Ovary (tissue), 9 donors: ENCODE measurements around the gene CNIH2. TPM values are rescaled to one million over a fixed set of nuclear protein-coding genes. Genes with fewer than 3 reads are reported as not detected.

ENCODE experiments used
- DNase-seq, 5 donors: peaks; one replicate each; pipeline ENCODE4 v3.0.0-alpha.2; 2019 to 2020
- H3K27ac ChIP-seq, 2 donors: fragments of 200-600 bp; one replicate each; pipeline versions ENCODE4 v1.5.1 to v1.8.0; 2019 to 2022
- H3K27me3 ChIP-seq: fragments of 200-600 bp; one replicate; pipeline ENCODE4 v1.8.0; 2022
- H3K36me3 ChIP-seq: fragments of 200-600 bp; sonication (generic); one replicate; pipeline ENCODE4 v1.5.1; 2019
- H3K4me1 ChIP-seq: one replicate; pipeline ENCODE4 v1.8.1; 2013; ENCODE audit warnings: mild to moderate bottlenecking, moderate library complexity; ENCODE audit not compliant: insufficient read depth
- H3K4me3 ChIP-seq: fragments of 200-600 bp; sonication (generic); one replicate; pipeline ENCODE4 v1.5.1; 2017
- H3K9me3 ChIP-seq, 2 donors: fragments of 200-600 bp in 1 of 2; sonication (generic) in 1 of 2; one replicate each; pipeline versions ENCODE4 v1.5.1 to v1.8.1; 2013 to 2019; ENCODE audit warnings: mild to moderate bottlenecking in 1 of 2, moderate library complexity in 1 of 2
- CTCF ChIP-seq, 3 donors: fragments of 450-650 bp in 2 of 3; fragments of 200-600 bp in 1 of 3; IDR thresholded peaks; one replicate each; pipeline versions ENCODE4 v1.5.1 to v1.8.0; 2016 to 2022; ENCODE audit warnings: antibody characterized with exemption in 3 of 3, mild to moderate bottlenecking in 1 of 3
- EP300 ChIP-seq: sonication (generic); formaldehyde crosslinking; IDR thresholded peaks from one replicate; pipeline ENCODE4 v1.6.1; 2017; ENCODE audit warnings: antibody characterized with exemption
- POLR2A ChIP-seq: fragments of 450-650 bp; IDR thresholded peaks from one replicate; pipeline ENCODE4 v1.6.1; 2017; ENCODE audit warnings: antibody characterized with exemption, mild to moderate bottlenecking, moderate library complexity
- WGBS, 3 donors: extraction: QIAGEN DNeasy Blood & Tissue Kit in 1 of 3; methylation state at CpG; one replicate each; pipeline versions ENCODE4 v1.1.5 to v1.1.7; 2013 to 2017; 5-methylcytosine and 5-hydroxymethylcytosine counted together
- intact Hi-C, 4 donors: fragments of 100-400 bp; cut with DNase I; formaldehyde crosslinking; loops; one replicate each; pipeline versions ENCODE4 v1.11.0 to v1.15.1; 2022 to 2023
- polyA plus RNA-seq, 2 donors: library from polyadenylated mRNA; stranded (reverse); fragments of 200-250 nt in 1 of 2; fragments of 350-450 nt in 1 of 2; fragmentation: Illumina TruSeq in 1 of 2; extraction: RNeasy Lipid Tissue Mini Kit (QIAGEN cat#74804) in 1 of 2; gene quantifications; one replicate each; pipeline ENCODE4 v1.2.3, GENCODE V29; 2013 to 2014
- total RNA-seq, 7 donors: library from RNA; depleted of rRNA in 2 of 7; stranded (reverse); fragments of >200 nt in 2 of 7; fragmentation: NEBNext Ultra II Directional in 3 of 7; extraction: Animal tissue kit (Norgen Biotek cat#: 25700) in 3 of 7; gene quantifications; one replicate each; pipeline versions ENCODE4 v1.1.0 to v1.2.4, GENCODE V29; 2016 to 2023
- donor health status: DM: no; HTN: no; CAD: no; lungs with moderate emphysema.
- donor health status: DM: no; HTN: no; CAD: no.
- donor health status: Bipolar disorder and iron deficiency.
- donor health status: DM: yes; HTN: yes; CAD: no.
- donor health status: DM: no; HTN: no; CAD: no.
- donor health status: DM: yes; HTN: yes; CAD: no.

The CNIH2 gene
- total and polyA plus RNA-seq, 9 donors = 0.33 to 2.5 (median 0.65) TPM; not detected in 1

- 0% methylated on average over 32 to 64 of the region's 64 CpGs for WGBS, 3 donors
- intact Hi-C loops = no loop called here
- no peaks in the 10 kb centered on the region for H3K27me3 ChIP-seq
- peaks cover 3% of the 10 kb centered on the region for H3K4me1 ChIP-seq
- H3K27ac ChIP-seq = peak within 1 kb of the TSS; percentile 93 to 94
- H3K36me3 ChIP-seq = no peaks in the 10 kb centered on the region
- peak within 1 kb of the TSS; percentile 73 for H3K4me3 ChIP-seq
- peak; percentile 100 for DNase-seq
- H3K9me3 ChIP-seq = no peaks in the 10 kb centered on the region
- no peak for TF ChIP-seq CTCF (IDR thresholded peaks at IDR 0.05)
- TF ChIP-seq POLR2A = peak; percentile 93
These were observed 9.6 kb upstream of the CNIH2 start, which contains the start of gene RAB1B for GRCh38 chr11:66268244-66268951. TSS of gene RAB1B (plus strand) at chr11:66268639. CDS start at chr11:66268680, 41 bp downstream.

- intact Hi-C loops = no loop called here
- Histone ChIP-seq H3K27ac (peak overlapping the region; percentile 93 to 94), H3K36me3 (no peaks in the 10 kb centered on the region), H3K9me3 (no peaks in the 10 kb centered on the region), H3K4me3 (peak overlapping the region; percentile 73), H3K27me3 (no peaks in the 10 kb centered on the region), H3K4me1 (peaks cover 3% of the 10 kb centered on the region)
- DNase-seq = peak in 1 of 5 donors; percentile 42
- TF ChIP-seq POLR2A (no peak), CTCF (IDR thresholded peaks at IDR 0.05) (peak in 1 of 3 donors; percentile 9)
- WGBS, 3 donors = 3 to 4% (median 3%) methylated on average over 32 of the region's 32 CpGs
These were observed 8.7 kb upstream of the CNIH2 start for GRCh38 chr11:66268952-66269905.

GRCh38 chr11:66271816-66272215 is 6.2 kb upstream of the CNIH2 start:
- Histone ChIP-seq H3K9me3 (no peaks in the 10 kb centered on the region), H3K4me1 (peaks cover under 1% of the 10 kb centered on the region), H3K36me3 (no peaks in the 10 kb centered on the region), H3K27me3 (no peaks in the 10 kb centered on the region), H3K4me3 (no peak overlapping the region), H3K27ac (no peak overlapping the region)
- DNase-seq = no peak
- WGBS, 3 donors = 88 to 93% (median 90%) methylated on average over 7 of the region's 7 CpGs
- TF ChIP-seq POLR2A = no peak
- TF ChIP-seq CTCF (IDR thresholded peaks at IDR 0.05) = no peak
- no peak for TF ChIP-seq EP300
- intact Hi-C loops = no loop called here

GRCh38 chr11:66272596-66272995 is 5.4 kb upstream of the CNIH2 start:
- H3K9me3 ChIP-seq = no peaks in the 10 kb centered on the region
- intact Hi-C loops = no loop called here
- H3K4me3 ChIP-seq = no peak overlapping the region
- no peaks in the 10 kb centered on the region for H3K4me1 ChIP-seq
- no peaks in the 10 kb centered on the region for H3K27me3 ChIP-seq
- TF ChIP-seq POLR2A (no peak), EP300 (no peak), CTCF (IDR thresholded peaks at IDR 0.05) (no peak)
- no peak for DNase-seq
- H3K36me3 ChIP-seq = no peaks in the 10 kb centered on the region
- H3K27ac ChIP-seq = no peak overlapping the region
- WGBS, 3 donors = 81 to 90% (median 90%) methylated on average over 2 of the region's 2 CpGs
